Upper lobe of left lung (tissue), 4 donors: ENCODE results near the gene PHF2.

Experiments
- CTCF ChIP-seq, 6 experiments: fragments of 450-650 bp in 4 of 6; fragments of 200-600 bp in 2 of 6; sonication (generic) in 2 of 6; IDR thresholded peaks; one replicate each; pipeline ENCODE4 v1.5.1; 2016 to 2019; ENCODE audit warnings: antibody characterized with exemption in 6 of 6
- EP300 ChIP-seq, 4 donors: sonication (generic); formaldehyde crosslinking; IDR thresholded peaks; one replicate each; pipeline ENCODE4 v1.5.1; 2017; ENCODE audit warnings: antibody characterized with exemption in 4 of 4, control low read depth in 2 of 4
- POLR2A ChIP-seq, 4 donors: fragments of 450-650 bp; IDR thresholded peaks; one replicate each; pipeline ENCODE4 v1.5.1; 2016 to 2017; ENCODE audit warnings: antibody characterized with exemption in 4 of 4, mild to moderate bottlenecking in 2 of 4
- POLR2AphosphoS5 ChIP-seq, 2 donors: sonication (generic); formaldehyde crosslinking; IDR thresholded peaks; one replicate each; pipeline ENCODE4 v1.5.1; 2017; ENCODE audit warnings: antibody characterized with exemption in 2 of 2

GRCh38 chr9:93682155-93682968 is 106.0 kb downstream of the PHF2 start:
- TF ChIP-seq POLR2A (IDR thresholded peaks at IDR 0.05) = no peak
- peak; percentile 70 to 83 (median 76) for TF ChIP-seq CTCF (IDR thresholded peaks at IDR 0.05)
- TF ChIP-seq POLR2AphosphoS5 (IDR thresholded peaks at IDR 0.05) = no peak
- TF ChIP-seq EP300 (IDR thresholded peaks at IDR 0.05) = no peak
